Subcutaneous adipose tissue (tissue), 4 donors: ENCODE data around the gene KCNH1. TPM values are rescaled to one million over a fixed set of nuclear protein-coding genes. Genes with fewer than 3 reads are reported as not detected.

Experiments
- CTCF ChIP-seq: fragments of 450-650 bp; IDR thresholded peaks from one replicate; pipeline ENCODE4 v1.5.1; 2016; ENCODE audit warnings: low read depth, mild to moderate bottlenecking, control low read depth, antibody characterized with exemption, moderate library complexity
- total RNA-seq, 4 donors: library from RNA; depleted of rRNA; stranded (reverse); fragments of >200 nt; gene quantifications; one replicate each; pipeline ENCODE4 v1.1.0, GENCODE V29; 2016

The KCNH1 gene
- total RNA-seq, 4 donors from 2014 or later: 0.44 TPM; not detected in 3

GRCh38 chr1:210696709-210697108 is 437.2 kb downstream of the KCNH1 start:
- no peak for TF ChIP-seq CTCF

GRCh38 chr1:210695026-210695425 is 438.9 kb downstream of the KCNH1 start:
- TF ChIP-seq CTCF: no peak

GRCh38 chr1:210692796-210693195 is 441.2 kb downstream of the KCNH1 start:
- no peak for TF ChIP-seq CTCF

- no peak for TF ChIP-seq CTCF
Measured at GRCh38 chr1:210691039-210691610, 442.8 kb downstream of the KCNH1 start.

GRCh38 chr1:210690236-210690635 is 443.7 kb downstream of the KCNH1 start:
- no peak for TF ChIP-seq CTCF

DNA sequence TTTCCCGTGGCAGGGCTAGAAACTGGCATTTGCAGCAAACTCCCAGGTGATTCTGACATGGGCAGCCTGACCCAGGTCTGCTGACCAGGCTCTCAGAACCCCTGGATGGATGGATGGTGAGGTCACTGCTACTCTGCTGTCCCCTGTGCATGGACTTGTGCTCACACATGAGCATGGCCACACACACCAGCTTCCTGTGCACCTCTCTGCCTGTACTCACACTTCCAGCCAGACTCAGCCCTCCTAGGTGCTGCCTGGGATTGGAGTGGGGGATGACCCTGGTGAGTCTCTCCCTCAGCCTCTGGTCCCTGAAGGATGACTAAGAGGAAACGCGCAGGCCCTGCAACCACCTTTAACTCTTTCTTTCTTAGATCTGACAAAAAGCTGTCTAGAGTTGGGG is 444.1 kb downstream of the KCNH1 start:
- no peak for TF ChIP-seq CTCF

DNA sequence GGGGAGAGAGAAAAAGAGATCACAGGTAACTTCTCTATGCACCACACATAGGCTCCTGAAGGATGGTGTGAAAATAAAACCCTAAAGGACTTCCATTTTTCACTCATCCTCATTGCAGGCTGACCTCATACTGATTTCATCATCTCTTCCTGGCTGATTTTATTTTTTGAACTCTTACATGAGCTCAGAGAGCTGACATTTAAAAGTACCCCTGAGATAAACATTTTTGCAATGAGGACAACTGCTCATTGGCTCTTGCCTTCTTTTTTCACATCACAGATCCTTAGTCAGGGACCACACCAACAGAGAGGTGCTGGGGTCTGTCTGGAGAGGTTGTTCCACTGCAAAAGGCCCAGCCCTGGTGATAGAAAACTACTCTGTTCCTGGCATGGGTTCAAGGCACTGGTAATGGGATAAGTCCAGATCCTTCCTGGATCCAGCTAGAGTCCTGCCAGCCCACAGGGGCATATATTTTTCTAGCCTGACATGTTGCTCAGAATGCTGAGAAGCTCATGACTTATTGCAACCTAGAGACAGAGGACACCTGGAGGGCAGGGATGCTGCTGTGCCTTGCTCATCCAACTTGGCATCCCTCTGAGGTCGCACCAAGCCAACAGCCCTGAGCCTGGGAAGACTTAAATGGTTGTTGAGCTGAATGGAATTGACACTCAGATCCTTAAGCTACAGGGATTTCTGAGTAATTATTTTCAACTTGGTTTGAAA is 445.3 kb downstream of the KCNH1 start:
- no peak for TF ChIP-seq CTCF
